ENCODE data around the gene SH2D1B.

SH2D1B gene

DNA sequence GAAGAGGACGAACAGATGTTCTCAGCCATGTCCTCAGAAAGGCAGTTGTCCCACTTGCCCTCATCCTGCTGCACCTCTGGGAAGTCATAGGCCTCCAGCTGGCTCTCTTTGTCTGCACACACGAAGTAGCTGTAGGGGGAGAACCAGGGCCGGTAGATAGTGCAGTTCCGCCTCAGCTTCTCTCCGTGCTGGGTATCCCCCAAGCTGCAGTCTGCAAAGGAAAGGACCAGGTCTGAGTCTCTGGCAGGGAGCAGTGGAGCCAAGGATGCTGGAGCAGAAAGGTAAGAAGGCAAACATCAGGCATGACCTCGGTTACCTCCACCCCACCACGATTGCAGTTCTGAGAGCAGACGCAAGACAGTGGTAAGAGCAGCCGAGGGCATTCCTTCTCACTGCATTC, 37.5 kb downstream of the SH2D1B start:
- Mint-ChIP-seq H3K36me3 (ENCODE audit: low read depth) (peaks cover 6% of the 10 kb centered on the region), H3K27me3 (ENCODE audit: low read depth) (no peaks in the 10 kb centered on the region), H3K4me1 (no peaks in the 10 kb centered on the region), H3K9me3 (no peaks in the 10 kb centered on the region), H3K4me3 (no peak overlapping the region), H3K27ac (no peak overlapping the region)
- TF ChIP-seq, protein P1, sequence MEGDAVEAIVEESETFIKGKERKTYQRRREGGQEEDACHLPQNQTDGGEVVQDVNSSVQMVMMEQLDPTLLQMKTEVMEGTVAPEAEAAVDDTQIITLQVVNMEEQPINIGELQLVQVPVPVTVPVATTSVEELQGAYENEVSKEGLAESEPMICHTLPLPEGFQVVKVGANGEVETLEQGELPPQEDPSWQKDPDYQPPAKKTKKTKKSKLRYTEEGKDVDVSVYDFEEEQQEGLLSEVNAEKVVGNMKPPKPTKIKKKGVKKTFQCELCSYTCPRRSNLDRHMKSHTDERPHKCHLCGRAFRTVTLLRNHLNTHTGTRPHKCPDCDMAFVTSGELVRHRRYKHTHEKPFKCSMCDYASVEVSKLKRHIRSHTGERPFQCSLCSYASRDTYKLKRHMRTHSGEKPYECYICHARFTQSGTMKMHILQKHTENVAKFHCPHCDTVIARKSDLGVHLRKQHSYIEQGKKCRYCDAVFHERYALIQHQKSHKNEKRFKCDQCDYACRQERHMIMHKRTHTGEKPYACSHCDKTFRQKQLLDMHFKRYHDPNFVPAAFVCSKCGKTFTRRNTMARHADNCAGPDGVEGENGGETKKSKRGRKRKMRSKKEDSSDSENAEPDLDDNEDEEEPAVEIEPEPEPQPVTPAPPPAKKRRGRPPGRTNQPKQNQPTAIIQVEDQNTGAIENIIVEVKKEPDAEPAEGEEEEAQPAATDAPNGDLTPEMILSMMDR (IDR thresholded peaks at IDR 0.05; ENCODE audit: unreplicated experiment in 3 of 3) = no peak

DNA sequence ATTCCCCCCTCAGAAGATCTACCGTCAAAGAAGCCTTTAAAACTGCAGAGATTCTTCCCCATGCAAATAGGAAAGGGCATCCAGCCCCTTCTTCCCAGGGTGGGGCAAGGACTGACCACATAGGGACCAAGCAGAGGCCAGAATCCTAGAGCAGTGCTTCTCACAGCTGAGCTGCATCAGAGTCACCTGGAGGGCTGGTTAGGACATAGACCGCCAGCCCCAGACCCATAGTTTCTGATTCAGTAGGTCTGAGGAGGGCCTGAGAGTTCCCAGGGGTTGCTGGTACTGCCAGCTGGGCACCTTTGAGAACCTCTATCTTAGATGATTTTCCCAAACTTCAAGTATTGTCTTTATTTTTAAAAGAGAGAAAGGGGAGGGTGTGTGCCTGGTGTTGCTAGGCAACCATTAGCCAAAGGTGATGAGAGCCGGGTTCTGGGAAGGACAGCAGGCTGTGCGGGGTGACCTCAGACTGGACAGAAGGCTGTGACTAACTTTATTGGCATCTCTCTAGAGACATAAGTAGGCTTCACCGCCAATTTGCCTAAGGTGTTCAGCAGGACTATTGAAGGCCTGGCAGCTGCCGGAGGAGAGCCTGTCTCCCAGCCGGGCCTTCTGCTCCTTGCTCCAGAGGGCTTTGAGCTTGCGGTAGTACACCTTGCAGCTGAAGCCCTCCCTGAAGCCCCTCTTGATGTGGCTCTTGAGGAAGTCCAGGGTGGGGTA, 38.2 kb downstream of the SH2D1B start:
- no peaks in the 10 kb centered on the region for H3K27me3 Mint-ChIP-seq (ENCODE audit: low read depth)
- H3K27ac Mint-ChIP-seq = no peak overlapping the region
- TF ChIP-seq, protein P1 (IDR thresholded peaks at IDR 0.05; ENCODE audit: unreplicated experiment in 3 of 3) = no peak
- no peaks in the 10 kb centered on the region for H3K4me1 Mint-ChIP-seq
- no peaks in the 10 kb centered on the region for H3K9me3 Mint-ChIP-seq
- peaks cover 6% of the 10 kb centered on the region for H3K36me3 Mint-ChIP-seq (ENCODE audit: low read depth)
- H3K4me3 Mint-ChIP-seq = no peak overlapping the region

DNA sequence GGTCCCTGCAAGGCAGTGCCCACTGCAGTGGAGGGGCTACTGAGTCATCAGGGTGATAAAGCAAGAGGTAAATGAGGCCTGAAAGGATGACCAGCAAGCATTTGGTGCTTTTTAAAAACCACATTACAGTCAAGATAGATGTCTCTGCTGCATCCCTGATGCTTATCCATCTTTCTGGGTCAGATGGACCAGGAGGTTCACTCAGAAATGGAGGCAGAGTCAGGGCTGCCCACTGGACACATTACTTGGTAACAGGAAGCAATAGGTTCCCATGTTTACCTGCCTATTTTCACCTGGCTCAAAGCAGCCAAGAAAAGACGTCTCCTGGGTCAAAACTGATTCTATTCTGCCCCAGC, 38.9 kb downstream of the SH2D1B start:
- H3K27ac Mint-ChIP-seq = no peak overlapping the region
- no peaks in the 10 kb centered on the region for H3K27me3 Mint-ChIP-seq (ENCODE audit: low read depth)
- TF ChIP-seq, protein P1 (IDR thresholded peaks at IDR 0.05; ENCODE audit: unreplicated experiment in 3 of 3) = no peak
- peaks cover 6% of the 10 kb centered on the region for H3K36me3 Mint-ChIP-seq (ENCODE audit: low read depth)
- H3K4me3 Mint-ChIP-seq = no peak overlapping the region
- no peaks in the 10 kb centered on the region for H3K4me1 Mint-ChIP-seq
- H3K9me3 Mint-ChIP-seq = no peaks in the 10 kb centered on the region

DNA sequence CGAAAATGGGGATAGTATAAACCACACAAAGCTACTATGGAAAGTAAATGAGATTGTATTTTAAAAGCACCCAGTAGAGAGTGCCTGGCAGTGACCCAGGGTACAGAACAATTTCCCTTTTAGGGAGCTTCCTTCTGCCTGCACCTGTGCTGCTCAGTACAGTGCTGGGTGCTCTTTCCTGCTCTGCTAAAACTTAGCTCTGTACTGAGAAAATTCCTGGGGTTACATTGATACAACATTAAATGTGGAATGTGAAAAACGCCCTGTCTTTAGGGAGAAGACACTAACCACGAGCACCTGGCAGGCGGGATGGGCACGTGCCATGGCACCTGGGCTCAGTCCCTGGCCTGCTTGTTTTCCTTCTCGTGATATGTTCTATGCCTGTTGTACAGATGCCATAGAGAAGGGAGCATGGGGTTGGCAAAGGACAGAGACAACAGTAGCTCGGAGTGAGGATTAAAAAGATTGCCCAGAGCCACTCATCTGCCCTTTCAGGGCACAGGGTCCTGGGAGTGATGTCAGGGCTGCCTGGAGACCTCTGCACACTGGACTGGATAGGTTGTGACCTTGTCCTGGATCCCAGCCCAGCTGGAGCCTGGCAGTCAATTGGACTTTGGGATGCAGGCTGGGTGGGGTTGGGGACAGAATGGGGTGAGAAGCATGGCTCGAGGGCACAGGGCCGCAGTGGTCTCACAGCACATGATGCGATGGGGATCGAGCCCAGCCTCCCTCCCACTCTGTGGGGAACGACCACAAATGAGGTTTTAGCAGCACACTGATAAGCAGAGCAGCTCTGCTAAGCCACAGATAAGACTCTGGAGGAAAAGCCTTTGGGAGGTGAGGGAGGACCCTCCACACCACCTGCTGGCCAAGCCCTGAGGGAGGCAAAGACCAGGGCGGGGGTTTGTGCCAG, 39.5 kb downstream of the SH2D1B start:
- H3K9me3 Mint-ChIP-seq = no peaks in the 10 kb centered on the region
- peaks cover 6% of the 10 kb centered on the region for H3K36me3 Mint-ChIP-seq (ENCODE audit: low read depth)
- H3K4me1 Mint-ChIP-seq = no peaks in the 10 kb centered on the region
- H3K27ac Mint-ChIP-seq = no peak overlapping the region
- TF ChIP-seq, protein P1 (IDR thresholded peaks at IDR 0.05; ENCODE audit: unreplicated experiment in 3 of 3) = no peak
- H3K4me3 Mint-ChIP-seq = no peak overlapping the region
- H3K27me3 Mint-ChIP-seq (ENCODE audit: low read depth) = no peaks in the 10 kb centered on the region

DNA sequence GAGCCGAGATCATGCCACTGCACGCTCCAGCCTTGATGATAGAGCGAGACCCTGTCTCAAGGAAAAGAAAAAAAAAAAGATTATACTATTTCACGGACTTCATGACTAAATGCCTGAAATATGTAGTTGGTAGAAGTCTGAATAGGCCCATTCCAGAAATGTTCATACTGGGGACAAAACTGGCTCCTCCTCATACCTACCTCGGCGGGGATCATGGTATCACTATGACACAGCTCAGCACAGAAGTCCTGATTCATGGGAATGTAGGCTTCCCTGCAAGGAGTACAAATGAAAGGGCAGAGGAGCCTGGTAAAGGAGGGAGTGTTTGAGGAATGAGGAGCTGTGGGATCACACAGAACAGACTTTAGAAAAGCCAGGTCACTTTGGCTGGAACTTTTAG, 40.3 kb downstream of the SH2D1B start:
- Mint-ChIP-seq H3K27ac (peak overlapping the region in 1 of 3 experiments; percentile 25), H3K4me1 (no peaks in the 10 kb centered on the region), H3K4me3 (no peak overlapping the region), H3K9me3 (no peaks in the 10 kb centered on the region), H3K36me3 (ENCODE audit: low read depth) (peaks cover 6% of the 10 kb centered on the region), H3K27me3 (ENCODE audit: low read depth) (no peaks in the 10 kb centered on the region)
- TF ChIP-seq, protein P1 (IDR thresholded peaks at IDR 0.05; ENCODE audit: unreplicated experiment in 3 of 3) = no peak

All from nephron (organoid).